Fibroblast of gingiva (primary cell): ENCODE results near the gene PAXX.
A peak's percentile ranks its signal among the peaks of the same experiment; 100 is the strongest.

Experiments used
- DNase-seq: peaks from one replicate; pipeline ENCODE4 v3.0.0-alpha.2; 2011; ENCODE audit warnings: low read depth

PAXX gene

GRCh38 chr9:136982232-136983051, 9.8 kb upstream of the PAXX start, which contains the start of gene LCNL1:
LCNL1 (plus strand) TSS chr9:136982993; CDS start chr9:136983587, 594 bp downstream.
- no peak for DNase-seq

GRCh38 chr9:136983167-136983566, 9.1 kb upstream of the PAXX start:
- DNase-seq = no peak

- DNase-seq = peak; percentile 22
These were observed 8.4 kb upstream of the PAXX start for GRCh38 chr9:136983656-136984314.

- DNase-seq = no peak
These were observed 7.7 kb upstream of the PAXX start for GRCh38 chr9:136984464-136985026.

- no peak for DNase-seq
These were observed 7.1 kb upstream of the PAXX start for GRCh38 chr9:136985027-136985602.

- no peak for DNase-seq
These were observed 6.4 kb upstream of the PAXX start for GRCh38 chr9:136985853-136986252.

- DNase-seq = no peak
These were observed 3.4 kb upstream of the PAXX start for GRCh38 chr9:136988872-136989271.

GRCh38 chr9:136990242-136990911, 1.8 kb upstream of the PAXX start:
- DNase-seq = no peak

GRCh38 chr9:136992819-136993369, 672 bp downstream of the PAXX start:
- DNase-seq = no peak

- no peak for DNase-seq
These were observed 2.1 kb downstream of the PAXX start for GRCh38 chr9:136994180-136994887.

- DNase-seq = no peak
These were observed 2.6 kb downstream of the PAXX start for GRCh38 chr9:136994888-136995230.

GRCh38 chr9:136995362-136995761, 3.1 kb downstream of the PAXX start:
- DNase-seq = no peak

GRCh38 chr9:136995772-136996311, 3.6 kb downstream of the PAXX start:
- DNase-seq = no peak

GRCh38 chr9:136996361-136997292, 4.4 kb downstream of the PAXX start, which contains the start of gene CLIC3:
CLIC3 (minus strand) TSS chr9:136996568; CDS start chr9:136996543, 25 bp downstream.
- no peak for DNase-seq

- DNase-seq = no peak
These were observed 5.1 kb downstream of the PAXX start for GRCh38 chr9:136997371-136997770.

GRCh38 chr9:136997830-136998234, 5.6 kb downstream of the PAXX start:
- no peak for DNase-seq

GRCh38 chr9:137000177-137000930, 8.1 kb downstream of the PAXX start:
- DNase-seq = peak; percentile 70

- no peak for DNase-seq
These were observed 9.8 kb downstream of the PAXX start for GRCh38 chr9:137001857-137002645.
